ENCODE measurements around the gene MAGEF1.

The MAGEF1 gene, protein sequence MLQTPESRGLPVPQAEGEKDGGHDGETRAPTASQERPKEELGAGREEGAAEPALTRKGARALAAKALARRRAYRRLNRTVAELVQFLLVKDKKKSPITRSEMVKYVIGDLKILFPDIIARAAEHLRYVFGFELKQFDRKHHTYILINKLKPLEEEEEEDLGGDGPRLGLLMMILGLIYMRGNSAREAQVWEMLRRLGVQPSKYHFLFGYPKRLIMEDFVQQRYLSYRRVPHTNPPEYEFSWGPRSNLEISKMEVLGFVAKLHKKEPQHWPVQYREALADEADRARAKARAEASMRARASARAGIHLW

GRCh38 chr3:184711493-184712247 lies at the start of gene MAGEF1:
Gene MAGEF1 (minus strand): TSS chr3:184712064. CDS start chr3:184711821, 243 bp downstream.
- peak; percentile 56 to 68 (median 56) for DNase-seq (ENCODE audit: low read depth in 2 of 3, low spot score in 1 of 3)

- no peak for DNase-seq (ENCODE audit: low read depth in 2 of 3, low spot score in 1 of 3)
Observed at GRCh38 chr3:184761075-184761841, 49.4 kb upstream of the MAGEF1 start.

DNA sequence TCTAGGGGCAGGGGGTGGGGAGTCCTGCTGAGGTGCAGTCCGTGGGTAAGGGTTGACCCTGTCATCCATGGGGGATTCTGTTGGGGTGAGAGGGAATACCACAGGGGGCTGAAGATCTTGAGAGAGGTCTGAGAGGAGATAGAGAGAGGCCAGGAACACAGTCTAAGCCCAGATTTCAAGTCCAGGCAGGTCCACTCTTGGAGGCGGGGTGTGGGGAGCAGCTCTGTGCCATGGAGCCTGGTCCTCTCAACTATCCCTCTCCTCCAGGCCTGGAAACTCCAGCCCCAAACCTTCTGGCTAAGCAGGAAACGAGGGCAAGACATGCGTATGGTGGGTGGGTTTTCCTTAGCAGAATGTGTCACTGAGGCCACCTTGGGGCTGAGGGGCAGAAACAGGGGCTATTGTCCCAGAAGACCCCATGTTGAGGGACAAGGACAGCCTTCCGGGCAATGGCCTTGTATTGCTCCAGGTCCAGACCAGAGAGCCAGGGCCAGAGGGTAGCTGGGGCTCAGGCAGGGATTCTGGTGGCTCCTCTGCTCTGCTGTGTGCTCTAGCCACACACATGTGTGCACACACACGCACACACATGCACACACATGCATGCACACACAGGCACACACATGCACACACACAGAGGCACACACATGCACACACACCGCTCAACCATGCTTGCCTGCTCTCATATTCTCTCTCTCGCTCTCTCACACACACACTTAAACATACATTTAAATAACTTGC lies 48.6 kb upstream of the MAGEF1 start:
- no peak for DNase-seq (ENCODE audit: low read depth in 2 of 3, low spot score in 1 of 3)

GRCh38 chr3:184759666-184760200 lies 47.9 kb upstream of the MAGEF1 start:
- no peak for DNase-seq (ENCODE audit: low read depth in 2 of 3, low spot score in 1 of 3)

DNA sequence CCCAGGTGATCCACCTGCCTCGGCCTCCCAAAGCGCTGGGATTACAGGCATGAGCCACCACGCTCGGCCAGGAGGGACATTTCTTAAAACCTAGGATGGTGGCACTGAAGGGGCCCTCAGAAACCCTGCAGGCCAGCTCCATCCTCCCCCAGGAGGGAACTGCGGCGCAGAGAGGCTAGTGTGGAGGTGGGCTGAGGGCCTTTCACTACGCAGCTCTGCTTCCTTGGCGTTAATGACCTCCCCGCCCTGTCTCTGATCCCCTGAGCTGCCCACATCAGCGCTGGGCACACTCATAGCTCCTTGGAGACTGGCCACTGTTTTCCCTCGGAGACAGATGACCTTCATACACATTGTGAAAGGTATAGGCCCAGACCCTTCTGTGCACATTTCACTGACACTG lies 46.2 kb upstream of the MAGEF1 start:
- no peak for DNase-seq (ENCODE audit: low read depth in 2 of 3, low spot score in 1 of 3)

GRCh38 chr3:184757022-184757651 lies 45.3 kb upstream of the MAGEF1 start:
- no peak for DNase-seq (ENCODE audit: low read depth in 2 of 3, low spot score in 1 of 3)

GRCh38 chr3:184756151-184757021 lies 44.5 kb upstream of the MAGEF1 start:
- DNase-seq (ENCODE audit: low read depth in 2 of 3, low spot score in 1 of 3), result no peak

DNA sequence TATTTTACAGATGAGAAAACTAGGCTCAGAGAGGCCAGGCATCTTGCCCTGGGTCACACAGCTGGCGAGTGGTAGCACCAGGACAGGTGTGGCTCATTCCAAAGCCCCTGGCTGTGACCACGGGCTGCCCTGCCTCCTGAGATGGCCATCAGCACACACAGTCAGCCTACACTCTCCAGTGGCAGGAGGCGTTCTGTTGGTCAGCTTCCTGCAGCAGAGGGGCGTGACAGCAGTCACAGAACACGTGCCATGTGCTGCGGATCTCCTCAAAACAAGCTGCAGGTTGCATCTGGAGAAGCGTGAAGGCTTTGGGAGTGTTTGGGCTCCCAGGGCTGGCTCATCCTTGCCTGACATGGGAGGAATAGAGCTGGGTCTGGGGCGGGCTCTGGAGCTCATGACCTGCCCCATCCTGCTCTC lies 43.5 kb upstream of the MAGEF1 start:
- DNase-seq (ENCODE audit: low read depth in 2 of 3, low spot score in 1 of 3), result no peak

GRCh38 chr3:184752361-184752760 lies 40.5 kb upstream of the MAGEF1 start:
- no peak for DNase-seq (ENCODE audit: low read depth in 2 of 3, low spot score in 1 of 3)

DNA sequence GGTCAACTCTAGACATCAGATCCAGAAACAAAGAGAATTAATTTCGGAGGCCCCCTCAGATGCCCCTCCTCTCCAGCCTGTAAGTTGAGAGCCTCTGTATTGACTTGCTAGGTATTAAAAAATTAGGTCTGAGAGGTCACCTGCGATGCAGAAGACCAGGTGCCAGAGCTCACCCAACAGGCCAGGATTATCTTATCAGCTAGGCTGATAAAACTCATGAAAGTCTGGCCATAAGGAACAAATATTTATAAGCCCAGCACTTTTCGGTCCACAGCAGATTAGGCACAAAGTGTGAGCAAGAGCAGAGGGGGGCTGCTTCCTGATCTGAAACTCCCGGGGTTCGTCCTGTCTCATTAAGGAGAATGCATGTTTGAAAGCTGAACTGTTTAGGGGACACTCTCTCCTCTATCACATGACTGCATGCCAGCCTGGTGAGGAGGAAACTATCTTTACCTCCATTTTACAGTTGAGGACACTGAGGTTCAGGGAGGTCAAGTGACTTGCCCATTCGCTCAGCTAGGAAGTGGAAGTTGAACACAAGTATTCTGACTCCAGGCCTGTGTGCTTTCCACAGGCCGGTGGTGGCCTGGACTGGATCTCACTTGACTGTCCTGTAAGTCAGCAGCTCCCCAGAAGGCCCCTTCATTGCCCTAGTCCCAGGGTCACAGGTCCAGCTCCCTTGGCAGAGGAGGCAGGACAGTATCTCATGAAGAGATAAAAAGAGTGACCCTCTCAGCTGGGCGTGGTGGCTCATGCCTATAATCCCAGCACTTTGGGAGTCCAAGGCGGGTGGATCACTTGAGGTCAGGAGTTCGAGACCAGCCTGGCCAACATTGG lies 39.6 kb upstream of the MAGEF1 start:
- no peak for DNase-seq (ENCODE audit: low read depth in 2 of 3, low spot score in 1 of 3)

GRCh38 chr3:184750349-184751083 lies 38.7 kb upstream of the MAGEF1 start:
- no peak for DNase-seq (ENCODE audit: low read depth in 2 of 3, low spot score in 1 of 3)

- no peak for DNase-seq (ENCODE audit: low read depth in 2 of 3, low spot score in 1 of 3)
Observed at GRCh38 chr3:184749168-184749744, 37.4 kb upstream of the MAGEF1 start.

GRCh38 chr3:184748219-184749135 lies 36.6 kb upstream of the MAGEF1 start:
- no peak for DNase-seq (ENCODE audit: low read depth in 2 of 3, low spot score in 1 of 3)

- no peak for DNase-seq (ENCODE audit: low read depth in 2 of 3, low spot score in 1 of 3)
Observed at GRCh38 chr3:184746131-184747120, 34.6 kb upstream of the MAGEF1 start.

- DNase-seq (ENCODE audit: low read depth in 2 of 3, low spot score in 1 of 3), result no peak
Observed at GRCh38 chr3:184745526-184745925, 33.7 kb upstream of the MAGEF1 start.

Data from stimulated activated CD4-positive, alpha-beta T cell treated with anti-CD3 and anti-CD28 coated beads, Interleukin-12 subunit alpha, Interleukin-12 subunit beta, amount 100 ng/mL, for 48 hours (primary cell).